K562 (cell line): Measurements from ENCODE around the gene PSMD9. TPM values are rescaled to one million over a fixed set of nuclear protein-coding genes. Genes with fewer than 3 reads are reported as not detected.

Source experiments
- CREB1 ChIP-seq, 2 experiments: sonication (generic) in 1 of 2; formaldehyde crosslinking in 1 of 2; IDR thresholded peaks; 2 replicates each; pipeline versions ENCODE4 v1.6.1 to v1.8.0; 2012 to 2022; ENCODE audit warnings: inconsistent platforms in 1 of 2, mild to moderate bottlenecking in 1 of 2, missing genetic modification reagents in 1 of 2, moderate library complexity in 1 of 2
- RBM15 ChIP-seq: fragments of 200-400 bp; formaldehyde crosslinking; IDR thresholded peaks from 2 replicates; pipeline ENCODE4 v1.6.1; 2018; ENCODE audit warnings: mild to moderate bottlenecking, low read length, moderate library complexity; ENCODE audit not compliant: insufficient read depth
- SAP30 ChIP-seq: fragments of 200-600 bp; sonication (generic); IDR thresholded peaks from 2 replicates; pipeline ENCODE4 v1.6.1; 2012; ENCODE audit warnings: borderline replicate concordance, low read depth, mild to moderate bottlenecking, moderate library complexity, low read length, control low read depth, inconsistent platforms; ENCODE audit not compliant: insufficient read depth, poor library complexity, severe bottlenecking
- ZNF583 ChIP-seq: fragments of 250-450 bp; sonication (Bioruptor Pico); IDR thresholded peaks from 2 replicates; pipeline ENCODE4 v1.4.0; 2020
- ZNF830 ChIP-seq: fragments of 250-450 bp; sonication (Bioruptor Pico); IDR thresholded peaks from 2 replicates; pipeline ENCODE4 v1.5.0; 2021; ENCODE audit warnings: mild to moderate bottlenecking
- polyA plus RNA-seq, 8 experiments: library from polyadenylated mRNA; depleted of rRNA in 4 of 8; stranded (reverse) in 5 of 8; unstranded in 3 of 8; fragments of >200 nt; fragmentation: Nextera tagmentation in 2 of 8; fragmentation: Illumina TruSeq in 1 of 8; extraction: Ambion mirVana in 2 of 8; extraction: Trizol in 1 of 8; gene quantifications; 2 replicates each; pipeline versions ENCODE4 v1.2.1 to v1.2.3, GENCODE V29; 2011 to 2014; ENCODE audit warnings: inconsistent platforms in 1 of 8, missing spikeins in 1 of 8
- total RNA-seq, 7 experiments: library from RNA; depleted of rRNA in 6 of 7; stranded (reverse); fragments of >200 nt in 6 of 7; fragmentation: Illumina TruSeq in 2 of 7; extraction: Trizol in 2 of 7; gene quantifications; 2 replicates each; pipeline versions ENCODE4 v1.2.1 to v1.2.3, GENCODE V29; 2011 to 2021; ENCODE audit warnings: low replicate concordance in 1 of 7
- TF ChIP-seq, protein P1 (sequence below), 2 experiments: fragments of 450-650 bp; IDR thresholded peaks; 2 replicates each; pipeline ENCODE4 v1.6.1; 2016; ENCODE audit warnings: mild to moderate bottlenecking in 2 of 2, borderline replicate concordance in 1 of 2, low read depth in 1 of 2, moderate library complexity in 1 of 2
- TF ChIP-seq, protein P2 (sequence below): IDR thresholded peaks from 2 replicates; pipeline ENCODE4 v1.6.1; 2014; ENCODE audit warnings: antibody characterized with exemption
- TF ChIP-seq, protein P3 (sequence below): fragments of 250-450 bp; sonication (Bioruptor Pico); IDR thresholded peaks from 2 replicates; pipeline ENCODE4 v1.8.0; 2021; ENCODE audit warnings: moderate library complexity, mild to moderate bottlenecking, inconsistent platforms
- TF ChIP-seq, protein P4 (sequence below): sonication (generic); formaldehyde crosslinking; IDR thresholded peaks from 2 replicates; pipeline ENCODE4 v1.8.0; 2022; ENCODE audit warnings: mild to moderate bottlenecking, missing genetic modification reagents

PSMD9 gene
- total and polyA plus RNA-seq, 9 of the 15 experiments (the other 6 are each of a cell fraction or from before 2014, with no cell fraction given), result 12.2 to 143 (median 61.3) TPM

DNA sequence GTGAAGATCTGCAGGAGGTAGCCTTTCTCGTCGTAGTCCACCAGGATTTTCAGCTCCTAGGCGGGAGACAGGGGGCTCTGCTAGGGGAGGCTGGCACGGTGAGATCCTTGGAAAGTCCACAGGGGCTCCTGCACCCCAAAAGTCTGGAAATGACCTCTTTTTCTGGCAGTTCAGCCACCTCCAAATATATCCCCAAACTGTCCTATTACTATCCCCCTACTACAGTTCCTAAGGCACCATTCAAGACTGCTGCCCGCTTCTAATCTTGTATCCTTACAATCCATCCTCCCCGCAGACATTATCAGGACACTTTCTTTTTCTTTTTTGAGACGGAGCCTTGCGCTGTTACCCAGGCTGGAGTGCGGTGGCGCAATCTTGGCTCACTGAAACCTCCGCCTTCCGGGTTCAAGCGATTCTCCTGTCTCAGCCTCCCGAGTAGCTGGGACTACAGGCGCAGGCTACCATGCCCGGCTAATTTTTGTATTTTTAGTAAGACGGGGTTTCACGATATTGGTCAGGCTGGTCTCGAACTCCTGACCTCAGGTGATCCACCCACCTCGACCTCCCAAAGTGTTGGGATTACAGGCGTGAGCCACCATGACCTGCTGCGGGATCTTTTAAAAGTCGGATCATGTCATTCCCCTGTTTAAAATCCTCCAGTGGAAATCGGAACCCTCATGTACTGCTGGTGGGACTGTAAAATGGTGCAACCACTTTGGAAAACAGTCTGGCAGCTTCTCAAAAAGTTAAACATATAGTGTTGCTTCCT is 48.4 kb upstream of the PSMD9 start (continued):
- TF ChIP-seq, protein P1, sequence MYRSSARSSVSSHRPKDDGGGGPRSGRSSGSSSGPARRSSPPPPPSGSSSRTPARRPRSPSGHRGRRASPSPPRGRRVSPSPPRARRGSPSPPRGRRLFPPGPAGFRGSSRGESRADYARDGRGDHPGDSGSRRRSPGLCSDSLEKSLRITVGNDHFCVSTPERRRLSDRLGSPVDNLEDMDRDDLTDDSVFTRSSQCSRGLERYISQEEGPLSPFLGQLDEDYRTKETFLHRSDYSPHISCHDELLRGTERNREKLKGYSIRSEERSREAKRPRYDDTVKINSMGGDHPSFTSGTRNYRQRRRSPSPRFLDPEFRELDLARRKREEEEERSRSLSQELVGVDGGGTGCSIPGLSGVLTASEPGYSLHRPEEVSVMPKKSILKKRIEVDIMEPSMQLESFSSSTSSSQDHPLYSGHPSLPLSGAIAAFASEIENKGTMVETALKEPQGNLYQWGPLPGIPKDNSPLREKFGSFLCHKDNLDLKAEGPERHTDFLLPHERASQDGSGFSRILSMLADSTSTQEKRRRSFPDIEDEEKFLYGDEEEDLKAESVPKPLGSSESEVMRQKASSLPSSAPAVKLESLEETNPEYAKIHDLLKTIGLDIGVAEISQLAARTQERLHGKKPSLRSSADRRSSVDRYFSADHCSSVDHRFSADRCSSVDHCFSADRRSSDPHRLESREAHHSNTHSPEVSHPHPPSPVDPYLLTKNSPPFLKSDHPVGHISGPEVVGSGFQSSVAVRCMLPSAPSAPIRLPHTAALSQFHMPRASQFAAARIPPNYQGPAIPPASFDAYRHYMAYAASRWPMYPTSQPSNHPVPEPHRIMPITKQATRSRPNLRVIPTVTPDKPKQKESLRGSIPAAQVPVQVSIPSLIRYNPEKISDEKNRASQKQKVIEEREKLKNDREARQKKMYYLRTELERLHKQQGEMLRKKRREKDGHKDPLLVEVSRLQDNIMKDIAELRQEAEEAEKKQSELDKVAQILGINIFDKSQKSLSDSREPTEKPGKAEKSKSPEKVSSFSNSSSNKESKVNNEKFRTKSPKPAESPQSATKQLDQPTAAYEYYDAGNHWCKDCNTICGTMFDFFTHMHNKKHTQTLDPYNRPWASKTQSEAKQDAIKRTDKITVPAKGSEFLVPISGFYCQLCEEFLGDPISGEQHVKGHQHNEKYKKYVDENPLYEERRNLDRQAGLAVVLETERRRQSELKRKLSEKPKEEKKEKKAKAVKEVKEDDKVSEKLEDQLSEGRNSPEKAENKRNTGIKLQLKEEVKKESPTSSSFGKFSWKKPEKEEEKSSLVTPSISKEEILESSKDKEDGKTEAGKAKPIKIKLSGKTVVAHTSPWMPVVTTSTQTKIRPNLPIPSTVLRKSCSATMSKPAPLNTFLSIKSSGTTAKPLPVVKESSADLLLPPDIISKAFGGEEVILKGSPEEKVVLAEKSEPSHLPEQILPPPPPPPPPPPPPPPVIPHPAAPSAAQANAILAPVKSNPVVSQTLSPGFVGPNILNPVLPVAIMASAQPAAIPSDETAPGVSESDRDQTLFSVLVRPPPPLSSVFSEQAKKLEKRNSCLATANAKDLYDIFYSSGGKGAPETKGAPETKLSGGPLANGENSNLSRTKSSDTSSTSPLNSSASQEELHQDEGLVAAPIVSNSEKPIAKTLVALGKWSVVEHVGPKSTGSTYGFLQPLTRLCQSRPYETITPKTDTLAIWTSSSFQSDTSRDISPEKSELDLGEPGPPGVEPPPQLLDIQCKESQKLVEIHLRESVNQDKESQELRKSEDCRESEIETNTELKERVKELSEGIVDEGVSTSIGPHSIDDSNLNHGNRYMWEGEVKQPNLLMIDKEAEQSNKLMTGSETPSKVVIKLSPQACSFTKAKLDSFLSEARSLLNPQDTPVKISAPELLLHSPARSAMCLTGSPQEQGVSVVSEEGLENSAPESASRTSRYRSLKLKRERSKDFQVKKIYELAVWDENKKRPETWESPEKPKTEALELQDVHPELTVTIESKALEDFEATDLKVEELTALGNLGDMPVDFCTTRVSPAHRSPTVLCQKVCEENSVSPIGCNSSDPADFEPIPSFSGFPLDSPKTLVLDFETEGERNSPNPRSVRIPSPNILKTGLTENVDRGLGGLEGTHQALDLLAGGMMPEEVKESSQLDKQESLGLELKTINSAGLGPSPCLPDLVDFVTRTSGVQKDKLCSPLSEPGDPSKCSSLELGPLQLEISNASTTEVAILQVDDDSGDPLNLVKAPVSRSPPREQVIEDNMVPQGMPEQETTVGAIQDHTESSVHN (IDR thresholded peaks at IDR 0.05; ENCODE audit: borderline replicate concordance in 1 of 2, low read depth in 1 of 2), result no peak
- no peak for TF ChIP-seq ZNF830 (CRISPR knock-in tag)
- TF ChIP-seq RBM15, result no peak
- TF ChIP-seq, protein P2, sequence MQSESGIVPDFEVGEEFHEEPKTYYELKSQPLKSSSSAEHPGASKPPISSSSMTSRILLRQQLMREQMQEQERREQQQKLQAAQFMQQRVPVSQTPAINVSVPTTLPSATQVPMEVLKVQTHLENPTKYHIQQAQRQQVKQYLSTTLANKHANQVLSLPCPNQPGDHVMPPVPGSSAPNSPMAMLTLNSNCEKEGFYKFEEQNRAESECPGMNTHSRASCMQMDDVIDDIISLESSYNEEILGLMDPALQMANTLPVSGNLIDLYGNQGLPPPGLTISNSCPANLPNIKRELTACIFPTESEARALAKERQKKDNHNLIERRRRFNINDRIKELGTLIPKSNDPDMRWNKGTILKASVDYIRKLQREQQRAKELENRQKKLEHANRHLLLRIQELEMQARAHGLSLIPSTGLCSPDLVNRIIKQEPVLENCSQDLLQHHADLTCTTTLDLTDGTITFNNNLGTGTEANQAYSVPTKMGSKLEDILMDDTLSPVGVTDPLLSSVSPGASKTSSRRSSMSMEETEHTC, result no peak
- TF ChIP-seq, protein P3, sequence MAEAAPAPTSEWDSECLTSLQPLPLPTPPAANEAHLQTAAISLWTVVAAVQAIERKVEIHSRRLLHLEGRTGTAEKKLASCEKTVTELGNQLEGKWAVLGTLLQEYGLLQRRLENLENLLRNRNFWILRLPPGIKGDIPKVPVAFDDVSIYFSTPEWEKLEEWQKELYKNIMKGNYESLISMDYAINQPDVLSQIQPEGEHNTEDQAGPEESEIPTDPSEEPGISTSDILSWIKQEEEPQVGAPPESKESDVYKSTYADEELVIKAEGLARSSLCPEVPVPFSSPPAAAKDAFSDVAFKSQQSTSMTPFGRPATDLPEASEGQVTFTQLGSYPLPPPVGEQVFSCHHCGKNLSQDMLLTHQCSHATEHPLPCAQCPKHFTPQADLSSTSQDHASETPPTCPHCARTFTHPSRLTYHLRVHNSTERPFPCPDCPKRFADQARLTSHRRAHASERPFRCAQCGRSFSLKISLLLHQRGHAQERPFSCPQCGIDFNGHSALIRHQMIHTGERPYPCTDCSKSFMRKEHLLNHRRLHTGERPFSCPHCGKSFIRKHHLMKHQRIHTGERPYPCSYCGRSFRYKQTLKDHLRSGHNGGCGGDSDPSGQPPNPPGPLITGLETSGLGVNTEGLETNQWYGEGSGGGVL (CRISPR knock-in tag), result no peak
- TF ChIP-seq CREB1 (IDR thresholded peaks at IDR 0.05), result no peak
- no peak for TF ChIP-seq CREB1 (CRISPR knock-in tag; IDR thresholded peaks at IDR 0.05)
- peak; percentile 4 for TF ChIP-seq SAP30
- TF ChIP-seq ZNF583 (CRISPR knock-in tag), result no peak
- TF ChIP-seq, protein P4, sequence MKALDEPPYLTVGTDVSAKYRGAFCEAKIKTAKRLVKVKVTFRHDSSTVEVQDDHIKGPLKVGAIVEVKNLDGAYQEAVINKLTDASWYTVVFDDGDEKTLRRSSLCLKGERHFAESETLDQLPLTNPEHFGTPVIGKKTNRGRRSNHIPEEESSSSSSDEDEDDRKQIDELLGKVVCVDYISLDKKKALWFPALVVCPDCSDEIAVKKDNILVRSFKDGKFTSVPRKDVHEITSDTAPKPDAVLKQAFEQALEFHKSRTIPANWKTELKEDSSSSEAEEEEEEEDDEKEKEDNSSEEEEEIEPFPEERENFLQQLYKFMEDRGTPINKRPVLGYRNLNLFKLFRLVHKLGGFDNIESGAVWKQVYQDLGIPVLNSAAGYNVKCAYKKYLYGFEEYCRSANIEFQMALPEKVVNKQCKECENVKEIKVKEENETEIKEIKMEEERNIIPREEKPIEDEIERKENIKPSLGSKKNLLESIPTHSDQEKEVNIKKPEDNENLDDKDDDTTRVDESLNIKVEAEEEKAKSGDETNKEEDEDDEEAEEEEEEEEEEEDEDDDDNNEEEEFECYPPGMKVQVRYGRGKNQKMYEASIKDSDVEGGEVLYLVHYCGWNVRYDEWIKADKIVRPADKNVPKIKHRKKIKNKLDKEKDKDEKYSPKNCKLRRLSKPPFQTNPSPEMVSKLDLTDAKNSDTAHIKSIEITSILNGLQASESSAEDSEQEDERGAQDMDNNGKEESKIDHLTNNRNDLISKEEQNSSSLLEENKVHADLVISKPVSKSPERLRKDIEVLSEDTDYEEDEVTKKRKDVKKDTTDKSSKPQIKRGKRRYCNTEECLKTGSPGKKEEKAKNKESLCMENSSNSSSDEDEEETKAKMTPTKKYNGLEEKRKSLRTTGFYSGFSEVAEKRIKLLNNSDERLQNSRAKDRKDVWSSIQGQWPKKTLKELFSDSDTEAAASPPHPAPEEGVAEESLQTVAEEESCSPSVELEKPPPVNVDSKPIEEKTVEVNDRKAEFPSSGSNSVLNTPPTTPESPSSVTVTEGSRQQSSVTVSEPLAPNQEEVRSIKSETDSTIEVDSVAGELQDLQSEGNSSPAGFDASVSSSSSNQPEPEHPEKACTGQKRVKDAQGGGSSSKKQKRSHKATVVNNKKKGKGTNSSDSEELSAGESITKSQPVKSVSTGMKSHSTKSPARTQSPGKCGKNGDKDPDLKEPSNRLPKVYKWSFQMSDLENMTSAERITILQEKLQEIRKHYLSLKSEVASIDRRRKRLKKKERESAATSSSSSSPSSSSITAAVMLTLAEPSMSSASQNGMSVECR (CRISPR knock-in tag), result no peak
